OCI-LY1 (cell line): ENCODE results near the gene MBD6.

Experiments used
- H2AFZ ChIP-seq: fragments of 200-600 bp; sonication (generic), shearing (Covaris generic); 2 replicates; pipeline ENCODE4 v1.6.0; 2014; ENCODE audit warnings: antibody characterized with exemption, mild to moderate bottlenecking, low read length
- H3F3A ChIP-seq: fragments of 200-600 bp; sonication (generic), shearing (Covaris generic); 2 replicates; pipeline ENCODE4 v1.6.0; 2014; ENCODE audit warnings: mild to moderate bottlenecking, antibody characterized with exemption, low read length, moderate library complexity; ENCODE audit not compliant: insufficient read depth
- H3K27ac ChIP-seq: fragments of 200-600 bp; sonication (generic); 2 replicates; pipeline ENCODE4 v1.5.1; 2014; ENCODE audit warnings: low read length, mixed run types, mild to moderate bottlenecking, low read depth; ENCODE audit not compliant: poor library complexity, severe bottlenecking
- H3K27me3 ChIP-seq: fragments of 200-600 bp; sonication (generic); 2 replicates; pipeline ENCODE4 v1.6.0; 2014; ENCODE audit warnings: antibody characterized with exemption, mild to moderate bottlenecking, low read length, moderate library complexity; ENCODE audit not compliant: insufficient read depth
- H3K36me3 ChIP-seq: fragments of 200-600 bp; sonication (generic); 2 replicates; pipeline ENCODE4 v1.6.1; 2014; ENCODE audit warnings: mild to moderate bottlenecking, antibody characterized with exemption, low read length, moderate library complexity, mixed read lengths; ENCODE audit not compliant: insufficient read depth
- H3K4me1 ChIP-seq: fragments of 200-600 bp; sonication (generic); 2 replicates; pipeline ENCODE4 v1.5.1; 2014; ENCODE audit warnings: mild to moderate bottlenecking, low read length, moderate library complexity; ENCODE audit not compliant: insufficient read depth, severe bottlenecking
- H3K4me2 ChIP-seq: fragments of 200-600 bp; sonication (generic), shearing (Covaris generic); 2 replicates; pipeline ENCODE4 v1.6.1; 2014; ENCODE audit warnings: low read length
- H3K4me3 ChIP-seq: fragments of 200-600 bp; sonication (generic); 2 replicates; pipeline ENCODE4 v1.5.1; 2014; ENCODE audit warnings: low read length, low read depth, mild to moderate bottlenecking, mixed read lengths; ENCODE audit not compliant: poor library complexity, severe bottlenecking
- H3K79me2 ChIP-seq: fragments of 200-600 bp; shearing (Covaris generic); 2 replicates; pipeline ENCODE4 v1.6.1; 2016; ENCODE audit warnings: mixed run types, low read length, mixed read lengths; ENCODE audit not compliant: insufficient read depth
- H3K9ac ChIP-seq: fragments of 200-600 bp; sonication (generic), shearing (Covaris generic); 2 replicates; pipeline ENCODE4 v1.6.1; 2014; ENCODE audit warnings: mild to moderate bottlenecking, low read length, mixed read lengths
- H3K9me2 ChIP-seq: fragments of 200-600 bp; sonication (generic), shearing (Covaris generic); 2 replicates; pipeline ENCODE4 v1.6.1; 2014; ENCODE audit warnings: low read depth, mild to moderate bottlenecking, low read length, mixed read lengths
- H3K9me3 ChIP-seq: fragments of 200-600 bp; shearing (Covaris generic); 2 replicates; pipeline ENCODE4 v1.6.1; 2014; ENCODE audit warnings: low read length, mixed read lengths
- H4K20me1 ChIP-seq: fragments of 200-600 bp; sonication (generic), shearing (Covaris generic); 2 replicates; pipeline ENCODE4 v1.6.0; 2016; ENCODE audit warnings: mild to moderate bottlenecking, low read length; ENCODE audit not compliant: insufficient read depth
- CTCF ChIP-seq: fragments of 200-600 bp; sonication (generic), shearing (Covaris generic); IDR thresholded peaks from 2 replicates; pipeline ENCODE4 v1.5.1; 2017; ENCODE audit warnings: mild to moderate bottlenecking, antibody characterized with exemption, low read length, moderate library complexity, mixed read lengths
- EZH2 ChIP-seq: fragments of 200-600 bp; sonication (generic), shearing (Covaris generic); IDR thresholded peaks from 2 replicates; pipeline ENCODE4 v1.8.0; 2017; ENCODE audit warnings: borderline replicate concordance, mixed run types, mild to moderate bottlenecking, antibody characterized with exemption, low read length, moderate library complexity, mixed read lengths

The MBD6 gene

GRCh38 chr12:57496822-57497221, 25.8 kb upstream of the MBD6 start:
- no peaks in the 10 kb centered on the region for H3F3A ChIP-seq
- no peaks in the 10 kb centered on the region for H4K20me1 ChIP-seq
- H3K36me3 ChIP-seq: peaks cover 78% of the 10 kb centered on the region

GRCh38 chr12:57497223-57498131, 25.1 kb upstream of the MBD6 start:
- Histone ChIP-seq H3K79me2 (no peaks in the 10 kb centered on the region), H3K27me3 (no peaks in the 10 kb centered on the region), H3F3A (no peaks in the 10 kb centered on the region), H3K9ac (no peak overlapping the region), H3K4me2 (no peak overlapping the region), H4K20me1 (no peaks in the 10 kb centered on the region), H3K4me3 (no peak overlapping the region), H3K27ac (no peak overlapping the region), H3K36me3 (peaks cover 78% of the 10 kb centered on the region), H2AFZ (no peak overlapping the region), H3K4me1 (no peaks in the 10 kb centered on the region), H3K9me2 (no peaks in the 10 kb centered on the region), H3K9me3 (no peaks in the 10 kb centered on the region)
- TF ChIP-seq EZH2: no peak
- no peak for TF ChIP-seq CTCF

More at GRCh38 chr12:57496822-57497221, 25.8 kb upstream of the MBD6 start:
- H3K27me3 ChIP-seq: no peaks in the 10 kb centered on the region
- no peak overlapping the region for H2AFZ ChIP-seq
- no peak overlapping the region for H3K27ac ChIP-seq
- no peak overlapping the region for H3K4me3 ChIP-seq
- H3K4me2 ChIP-seq: no peak overlapping the region
- TF ChIP-seq CTCF: no peak
- no peak for TF ChIP-seq EZH2
- no peaks in the 10 kb centered on the region for H3K79me2 ChIP-seq
- no peaks in the 10 kb centered on the region for H3K9me2 ChIP-seq
- H3K9ac ChIP-seq: no peak overlapping the region
- no peaks in the 10 kb centered on the region for H3K9me3 ChIP-seq
- no peaks in the 10 kb centered on the region for H3K4me1 ChIP-seq

- TF ChIP-seq EZH2: no peak
- TF ChIP-seq CTCF: no peak
- Histone ChIP-seq H3K79me2 (no peaks in the 10 kb centered on the region), H3K9ac (no peak overlapping the region), H3K9me3 (no peaks in the 10 kb centered on the region), H3K4me1 (no peaks in the 10 kb centered on the region), H3K36me3 (peaks cover 78% of the 10 kb centered on the region), H3K4me2 (no peak overlapping the region), H3K4me3 (no peak overlapping the region), H3K9me2 (no peaks in the 10 kb centered on the region), H3K27ac (no peak overlapping the region), H3F3A (no peaks in the 10 kb centered on the region), H3K27me3 (no peaks in the 10 kb centered on the region), H4K20me1 (no peaks in the 10 kb centered on the region), H2AFZ (no peak overlapping the region)
Observed at GRCh38 chr12:57498132-57498502, 24.5 kb upstream of the MBD6 start.
